ENCODE data around the gene SPAG17.

Gene SPAG17

DNA sequence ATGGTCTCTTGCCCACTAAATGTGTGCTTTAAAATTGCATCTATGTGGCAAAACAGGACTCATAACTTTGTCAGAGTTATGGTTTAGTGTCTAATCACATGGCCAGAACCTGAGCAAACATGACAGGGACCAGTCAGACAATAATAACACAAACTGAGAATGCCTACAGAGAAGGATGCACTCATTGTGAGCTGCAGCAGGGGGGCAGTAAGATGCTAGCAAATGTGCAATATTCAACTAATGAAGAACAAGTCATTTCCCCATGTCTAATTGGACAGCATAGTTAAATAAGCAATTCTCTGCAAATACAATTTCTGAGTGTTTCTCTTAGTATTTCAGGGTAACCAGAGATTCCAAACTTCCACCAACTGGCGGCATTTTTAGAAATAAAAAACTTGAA, 30.8 kb downstream of the SPAG17 start:
- no peak overlapping the region for H2AFZ ChIP-seq (ENCODE audit: low read depth, low read length)
- H3K4me3 ChIP-seq (ENCODE audit: low read depth in 1 of 2, low read length in 2 of 2) = no peak overlapping the region
- no peaks in the 10 kb centered on the region for H3K27me3 ChIP-seq (ENCODE audit: insufficient read depth, low read length, poor library complexity)
- H4K20me1 ChIP-seq (ENCODE audit: insufficient read depth, low read length) = no peaks in the 10 kb centered on the region
- TF ChIP-seq, protein P1, sequence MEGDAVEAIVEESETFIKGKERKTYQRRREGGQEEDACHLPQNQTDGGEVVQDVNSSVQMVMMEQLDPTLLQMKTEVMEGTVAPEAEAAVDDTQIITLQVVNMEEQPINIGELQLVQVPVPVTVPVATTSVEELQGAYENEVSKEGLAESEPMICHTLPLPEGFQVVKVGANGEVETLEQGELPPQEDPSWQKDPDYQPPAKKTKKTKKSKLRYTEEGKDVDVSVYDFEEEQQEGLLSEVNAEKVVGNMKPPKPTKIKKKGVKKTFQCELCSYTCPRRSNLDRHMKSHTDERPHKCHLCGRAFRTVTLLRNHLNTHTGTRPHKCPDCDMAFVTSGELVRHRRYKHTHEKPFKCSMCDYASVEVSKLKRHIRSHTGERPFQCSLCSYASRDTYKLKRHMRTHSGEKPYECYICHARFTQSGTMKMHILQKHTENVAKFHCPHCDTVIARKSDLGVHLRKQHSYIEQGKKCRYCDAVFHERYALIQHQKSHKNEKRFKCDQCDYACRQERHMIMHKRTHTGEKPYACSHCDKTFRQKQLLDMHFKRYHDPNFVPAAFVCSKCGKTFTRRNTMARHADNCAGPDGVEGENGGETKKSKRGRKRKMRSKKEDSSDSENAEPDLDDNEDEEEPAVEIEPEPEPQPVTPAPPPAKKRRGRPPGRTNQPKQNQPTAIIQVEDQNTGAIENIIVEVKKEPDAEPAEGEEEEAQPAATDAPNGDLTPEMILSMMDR (IDR thresholded peaks at IDR 0.05; ENCODE audit: borderline replicate concordance, extremely low read depth, low read length, poor library complexity, severe bottlenecking) = peak; percentile 42
- no peak for TF ChIP-seq EZH2 (IDR thresholded peaks at IDR 0.05; ENCODE audit: borderline replicate concordance, low read depth, low read length, severe bottlenecking)
- no peak overlapping the region for H3K9ac ChIP-seq (ENCODE audit: low read depth, low read length)
- no peaks in the 10 kb centered on the region for H3K9me3 ChIP-seq (ENCODE audit: insufficient read depth, low read length, severe bottlenecking)
- H3K4me1 ChIP-seq (ENCODE audit: insufficient read depth, low read length) = no peaks in the 10 kb centered on the region
- no peaks in the 10 kb centered on the region for H3K36me3 ChIP-seq (ENCODE audit: insufficient read depth, low read length)
- ATAC-seq (ENCODE audit: insufficient read depth, low read depth) = no peak
- H3K27ac ChIP-seq (ENCODE audit: low read length) = no peak overlapping the region
- no peaks in the 10 kb centered on the region for H3K79me2 ChIP-seq (ENCODE audit: insufficient read depth, low read length)
- no peak overlapping the region for H3K4me2 ChIP-seq (ENCODE audit: insufficient read depth, low read length)
- no peak for DNase-seq

DNA sequence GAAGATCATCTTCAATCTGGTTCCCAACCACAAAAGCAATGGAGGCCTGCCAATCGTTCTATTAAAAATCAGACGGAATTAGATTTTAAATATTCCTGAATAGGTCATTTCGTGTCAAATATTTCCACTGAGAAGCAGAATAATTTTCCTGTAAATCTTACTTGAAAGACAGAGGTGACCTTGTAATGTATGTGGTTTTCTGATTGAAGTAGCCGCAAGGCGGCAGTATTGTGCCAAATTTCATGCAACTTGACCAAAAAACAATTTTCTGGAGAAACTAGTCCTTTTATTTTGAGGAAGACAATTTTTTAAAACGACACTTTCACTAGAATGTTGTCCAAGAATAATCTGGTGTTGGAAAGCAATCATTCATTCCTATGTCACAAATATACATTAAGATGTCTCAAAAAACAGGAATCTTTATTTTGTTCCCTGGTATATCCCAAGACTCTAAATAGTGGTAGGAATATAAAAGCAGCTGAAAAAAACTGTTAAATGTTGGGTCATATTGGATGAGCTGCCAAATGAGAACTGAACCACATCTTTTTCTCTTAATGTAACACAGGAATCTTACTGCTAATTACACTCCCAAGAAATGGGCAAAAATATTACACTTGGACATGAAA, 33.6 kb downstream of the SPAG17 start:
- no peak overlapping the region for H3K4me2 ChIP-seq (ENCODE audit: insufficient read depth, low read length)
- no peak overlapping the region for H3K4me3 ChIP-seq (ENCODE audit: low read depth in 1 of 2, low read length in 2 of 2)
- H3K27ac ChIP-seq (ENCODE audit: low read length) = no peak overlapping the region
- H3K79me2 ChIP-seq (ENCODE audit: insufficient read depth, low read length) = no peaks in the 10 kb centered on the region
- no peak overlapping the region for H2AFZ ChIP-seq (ENCODE audit: low read depth, low read length)
- no peak overlapping the region for H3K9ac ChIP-seq (ENCODE audit: low read depth, low read length)
- H3K27me3 ChIP-seq (ENCODE audit: insufficient read depth, low read length, poor library complexity) = no peaks in the 10 kb centered on the region
- no peaks in the 10 kb centered on the region for H3K36me3 ChIP-seq (ENCODE audit: insufficient read depth, low read length)
- peak; percentile 61 for DNase-seq
- H3K9me3 ChIP-seq (ENCODE audit: insufficient read depth, low read length, severe bottlenecking) = no peaks in the 10 kb centered on the region
- ATAC-seq (ENCODE audit: insufficient read depth, low read depth) = peak; percentile 60; the same call in 1 of the 3 replicates
- no peaks in the 10 kb centered on the region for H3K4me1 ChIP-seq (ENCODE audit: insufficient read depth, low read length)
- no peak for TF ChIP-seq EZH2 (IDR thresholded peaks at IDR 0.05; ENCODE audit: borderline replicate concordance, low read depth, low read length, severe bottlenecking)
- TF ChIP-seq, protein P1 (IDR thresholded peaks at IDR 0.05; ENCODE audit: borderline replicate concordance, extremely low read depth, low read length, poor library complexity, severe bottlenecking) = peak; percentile 84
- no peaks in the 10 kb centered on the region for H4K20me1 ChIP-seq (ENCODE audit: insufficient read depth, low read length)

DNA sequence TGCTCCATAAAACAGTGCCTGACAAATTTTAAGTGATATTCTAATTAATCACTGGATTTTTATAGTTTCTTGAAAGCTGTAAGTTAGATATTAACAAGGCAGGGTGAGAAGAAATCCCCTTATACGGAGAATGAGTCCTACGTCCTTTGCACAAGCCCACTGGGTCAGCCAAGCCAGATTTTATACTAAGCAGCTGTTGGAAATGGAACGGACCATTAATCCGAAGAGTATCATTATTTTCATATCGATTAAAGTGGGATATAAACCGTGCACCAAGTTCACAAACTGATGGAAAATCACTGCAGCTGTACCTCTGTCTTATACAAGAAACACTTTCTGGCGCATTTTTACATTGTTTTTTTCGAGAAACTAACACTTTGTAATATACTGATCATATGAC, 35.2 kb downstream of the SPAG17 start:
- no peaks in the 10 kb centered on the region for H4K20me1 ChIP-seq (ENCODE audit: insufficient read depth, low read length)
- no peaks in the 10 kb centered on the region for H3K4me1 ChIP-seq (ENCODE audit: insufficient read depth, low read length)
- no peaks in the 10 kb centered on the region for H3K36me3 ChIP-seq (ENCODE audit: insufficient read depth, low read length)
- H3K4me2 ChIP-seq (ENCODE audit: insufficient read depth, low read length) = no peak overlapping the region
- no peak overlapping the region for H2AFZ ChIP-seq (ENCODE audit: low read depth, low read length)
- no peak overlapping the region for H3K9ac ChIP-seq (ENCODE audit: low read depth, low read length)
- no peaks in the 10 kb centered on the region for H3K27me3 ChIP-seq (ENCODE audit: insufficient read depth, low read length, poor library complexity)
- no peaks in the 10 kb centered on the region for H3K9me3 ChIP-seq (ENCODE audit: insufficient read depth, low read length, severe bottlenecking)
- ATAC-seq (ENCODE audit: insufficient read depth, low read depth) (no peak), DNase-seq (no peak)
- H3K27ac ChIP-seq (ENCODE audit: low read length) = no peak overlapping the region
- H3K79me2 ChIP-seq (ENCODE audit: insufficient read depth, low read length) = no peaks in the 10 kb centered on the region
- TF ChIP-seq, protein P1 (IDR thresholded peaks at IDR 0.05; ENCODE audit: borderline replicate concordance, extremely low read depth, low read length, poor library complexity, severe bottlenecking) = no peak
- TF ChIP-seq EZH2 (IDR thresholded peaks at IDR 0.05; ENCODE audit: borderline replicate concordance, low read depth, low read length, severe bottlenecking) = no peak
- H3K4me3 ChIP-seq (ENCODE audit: low read depth in 1 of 2, low read length in 2 of 2) = no peak overlapping the region
